ENCODE results near the gene UNC5A.

Gene UNC5A

GRCh38 chr5:176822041-176822792 is 11.9 kb downstream of the UNC5A start:
- DNase-seq, result no peak

- DNase-seq, result no peak
These were observed 12.6 kb downstream of the UNC5A start for GRCh38 chr5:176822793-176823481.

- no peak for DNase-seq
These were observed 13.6 kb downstream of the UNC5A start for GRCh38 chr5:176823869-176824412.

GRCh38 chr5:176824604-176825003 is 14.2 kb downstream of the UNC5A start:
- DNase-seq, result no peak

- DNase-seq, result no peak
These were observed 14.9 kb downstream of the UNC5A start for GRCh38 chr5:176825234-176825633.

GRCh38 chr5:176825957-176826356 is 15.6 kb downstream of the UNC5A start:
- DNase-seq, result no peak

- DNase-seq, result no peak
These were observed 17.5 kb downstream of the UNC5A start for GRCh38 chr5:176827736-176828414.

- no peak for DNase-seq
These were observed 19.0 kb downstream of the UNC5A start for GRCh38 chr5:176829320-176829719.

GRCh38 chr5:176830422-176830994 is 20.1 kb downstream of the UNC5A start:
- no peak for DNase-seq

GRCh38 chr5:176830995-176831423 is 20.6 kb downstream of the UNC5A start:
- DNase-seq, result no peak

GRCh38 chr5:176831425-176831824 is 21.1 kb downstream of the UNC5A start:
- DNase-seq, result no peak

- no peak for DNase-seq
These were observed 21.8 kb downstream of the UNC5A start for GRCh38 chr5:176832162-176832561.

- no peak for DNase-seq
These were observed 22.9 kb downstream of the UNC5A start for GRCh38 chr5:176833286-176833685.

- DNase-seq, result no peak
These were observed 25.6 kb downstream of the UNC5A start for GRCh38 chr5:176835918-176836317.

GRCh38 chr5:176836811-176837706 is 26.7 kb downstream of the UNC5A start:
- no peak for DNase-seq

GRCh38 chr5:176837707-176838115 is 27.4 kb downstream of the UNC5A start:
- no peak for DNase-seq

- no peak for DNase-seq
These were observed 33.3 kb downstream of the UNC5A start for GRCh38 chr5:176843673-176844072.

- no peak for DNase-seq
These were observed 33.9 kb downstream of the UNC5A start for GRCh38 chr5:176844281-176844680.

- DNase-seq, result no peak
These were observed 34.5 kb downstream of the UNC5A start for GRCh38 chr5:176844706-176845391.

- DNase-seq, result no peak
These were observed 35.0 kb downstream of the UNC5A start for GRCh38 chr5:176845392-176845713.

GRCh38 chr5:176846335-176847140 is 36.2 kb downstream of the UNC5A start:
- DNase-seq, result no peak
